Colonic mucosa (tissue), 4 donors: Measurements from ENCODE around the gene CDH12. TPM values are rescaled to one million over a fixed set of nuclear protein-coding genes. Genes with fewer than 3 reads are reported as not detected.

Source experiments
- DNase-seq: peaks from one replicate; pipeline ENCODE4 v3.0.0-alpha.2; 2020
- H3K27ac ChIP-seq: fragments of 200-600 bp; one replicate; pipeline ENCODE4 v1.8.0; 2021
- H3K27me3 ChIP-seq: fragments of 200-600 bp; one replicate; pipeline ENCODE4 v1.8.0; 2021
- H3K36me3 ChIP-seq: fragments of 200-600 bp; one replicate; pipeline ENCODE4 v1.8.0; 2021
- H3K4me1 ChIP-seq: fragments of 200-600 bp; one replicate; pipeline ENCODE4 v1.8.0; 2021; ENCODE audit warnings: mild to moderate bottlenecking
- H3K4me3 ChIP-seq: fragments of 200-600 bp; one replicate; pipeline ENCODE4 v1.8.0; 2021
- H3K9ac ChIP-seq, 2 donors: one replicate each; pipeline ENCODE4 v1.7.0; 2013; ENCODE audit warnings: control low read depth in 2 of 2, low read depth in 2 of 2, low read length in 2 of 2
- H3K9me3 ChIP-seq: fragments of 200-600 bp; one replicate; pipeline ENCODE4 v1.8.0; 2021
- CTCF ChIP-seq: fragments of 200-600 bp; IDR thresholded peaks from one replicate; pipeline ENCODE4 v1.8.0; 2022; ENCODE audit warnings: antibody characterized with exemption, mild to moderate bottlenecking
- intact Hi-C: fragments of 100-400 bp; cut with DNase I; formaldehyde crosslinking; loops from one replicate; pipeline ENCODE4 v1.14.1; 2022
- total RNA-seq, 2 donors: library from RNA; stranded (reverse); fragmentation: NEBNext Ultra II Directional in 1 of 2; extraction: Animal tissue kit (Norgen Biotek cat#: 25700) in 1 of 2; gene quantifications; one replicate each; pipeline ENCODE4 v1.2.1, GENCODE V29; 2021
- donor health status: healthy.
- donor health status: DM: no; HTN: no; CAD: no.
- donor health status: DM: no; HTN: no; CAD: no.

The CDH12 gene
- total RNA-seq, 2 donors from 2014 or later = not detected

GRCh38 chr5:21791304-21791703, 1061.8 kb downstream of the CDH12 start:
- H3K27me3 ChIP-seq = no peaks in the 10 kb centered on the region
- DNase-seq = no peak
- no peak overlapping the region for H3K27ac ChIP-seq
- H3K9me3 ChIP-seq = no peaks in the 10 kb centered on the region
- H3K4me1 ChIP-seq = no peaks in the 10 kb centered on the region
- intact Hi-C loops = no loop called here
- no peaks in the 10 kb centered on the region for H3K36me3 ChIP-seq
- no peak for TF ChIP-seq CTCF
- no peak overlapping the region for H3K9ac ChIP-seq
- H3K4me3 ChIP-seq = no peak overlapping the region

DNA sequence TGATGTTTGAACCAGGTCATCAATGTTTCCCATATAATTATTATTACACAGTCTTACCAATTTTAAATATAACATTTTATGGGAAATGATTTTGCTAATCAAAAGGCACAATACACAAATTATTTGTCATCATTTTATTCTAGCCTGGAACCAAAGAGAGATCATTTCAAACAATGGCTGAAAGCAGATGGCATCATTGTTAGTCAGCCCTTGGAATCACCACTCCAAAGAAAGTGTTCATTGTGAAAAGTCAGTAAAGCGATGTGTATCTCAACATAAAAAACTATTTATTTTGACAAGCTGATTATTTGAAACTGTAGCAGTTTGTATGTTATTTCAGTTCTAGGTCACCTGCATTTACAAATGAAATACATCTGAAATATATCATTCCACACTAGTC, 1068.7 kb downstream of the CDH12 start:
- Histone ChIP-seq H3K4me3 (no peak overlapping the region), H3K36me3 (no peaks in the 10 kb centered on the region), H3K27me3 (no peaks in the 10 kb centered on the region), H3K9ac (no peak overlapping the region), H3K27ac (no peak overlapping the region), H3K4me1 (no peaks in the 10 kb centered on the region), H3K9me3 (no peaks in the 10 kb centered on the region)
- TF ChIP-seq CTCF = no peak
- intact Hi-C loops = no loop called here
- no peak for DNase-seq

DNA sequence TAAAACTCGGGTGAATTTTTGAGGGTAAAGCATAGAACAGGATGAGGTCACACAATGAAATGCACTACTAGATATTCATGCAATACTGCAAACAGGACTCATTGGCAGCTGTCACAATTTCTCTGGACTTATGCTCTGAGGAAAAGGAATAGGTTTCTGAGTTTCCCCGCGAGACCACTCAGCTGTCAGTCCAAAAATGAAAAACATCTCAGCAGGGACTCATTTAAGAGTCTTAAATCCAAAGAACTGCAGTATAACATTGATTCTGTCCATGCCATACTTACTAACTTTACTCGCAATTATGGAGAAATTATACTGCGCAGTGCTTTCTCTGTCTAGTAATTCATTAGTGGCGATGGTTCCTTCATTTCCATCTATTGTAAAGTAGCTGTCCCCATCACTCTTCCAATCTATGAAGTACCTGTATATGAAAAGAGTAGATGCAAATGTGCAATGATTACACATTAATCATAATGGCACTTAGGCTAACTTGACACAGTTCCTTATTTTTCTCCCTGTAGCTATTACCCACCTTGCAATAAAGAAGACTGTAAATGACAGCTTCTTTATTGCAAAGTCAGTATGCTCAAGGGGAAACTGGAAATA, 1070.0 kb downstream of the CDH12 start:
- no peak overlapping the region for H3K4me3 ChIP-seq
- no peak for TF ChIP-seq CTCF
- no peak overlapping the region for H3K9ac ChIP-seq
- H3K27me3 ChIP-seq = no peaks in the 10 kb centered on the region
- H3K4me1 ChIP-seq = no peaks in the 10 kb centered on the region
- no peak overlapping the region for H3K27ac ChIP-seq
- H3K9me3 ChIP-seq = no peaks in the 10 kb centered on the region
- intact Hi-C loops = no loop called here
- no peak for DNase-seq
- no peaks in the 10 kb centered on the region for H3K36me3 ChIP-seq

- Histone ChIP-seq H3K9ac (no peak overlapping the region), H3K4me1 (no peaks in the 10 kb centered on the region), H3K27ac (no peak overlapping the region), H3K27me3 (no peaks in the 10 kb centered on the region), H3K9me3 (no peaks in the 10 kb centered on the region), H3K36me3 (no peaks in the 10 kb centered on the region), H3K4me3 (no peak overlapping the region)
- intact Hi-C loops = no loop called here
- no peak for TF ChIP-seq CTCF
- DNase-seq = no peak
Measured at GRCh38 chr5:21776466-21776865, 1076.7 kb downstream of the CDH12 start.

GRCh38 chr5:21774801-21775200, 1078.3 kb downstream of the CDH12 start:
- intact Hi-C loops = no loop called here
- no peak for DNase-seq
- no peak for TF ChIP-seq CTCF
- no peaks in the 10 kb centered on the region for H3K36me3 ChIP-seq
- H3K27me3 ChIP-seq = no peaks in the 10 kb centered on the region
- no peaks in the 10 kb centered on the region for H3K9me3 ChIP-seq
- H3K4me1 ChIP-seq = no peaks in the 10 kb centered on the region
- no peak overlapping the region for H3K4me3 ChIP-seq
- no peak overlapping the region for H3K27ac ChIP-seq
- no peak overlapping the region for H3K9ac ChIP-seq
